ENCODE data around the gene B9D2.

DNA sequence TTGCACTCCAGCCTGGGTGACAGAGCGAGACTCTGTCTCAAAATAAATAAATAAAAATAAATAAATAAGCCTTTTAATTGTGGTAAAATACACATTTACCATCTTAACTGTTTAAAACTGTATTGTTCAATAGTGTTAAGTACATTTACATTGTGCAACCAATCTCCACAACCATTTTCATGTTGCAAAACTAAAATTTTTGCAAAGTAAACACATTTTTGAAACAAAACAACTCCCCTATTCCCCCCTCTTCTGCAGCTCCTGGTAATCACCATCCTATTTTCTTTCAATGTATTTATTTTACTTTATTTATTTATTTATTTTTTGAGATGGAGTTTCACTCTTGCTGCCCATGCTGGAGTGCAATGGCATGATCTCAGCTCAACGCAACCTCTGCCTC is 5.8 kb upstream of the B9D2 start:
- TF ChIP-seq, protein P1, sequence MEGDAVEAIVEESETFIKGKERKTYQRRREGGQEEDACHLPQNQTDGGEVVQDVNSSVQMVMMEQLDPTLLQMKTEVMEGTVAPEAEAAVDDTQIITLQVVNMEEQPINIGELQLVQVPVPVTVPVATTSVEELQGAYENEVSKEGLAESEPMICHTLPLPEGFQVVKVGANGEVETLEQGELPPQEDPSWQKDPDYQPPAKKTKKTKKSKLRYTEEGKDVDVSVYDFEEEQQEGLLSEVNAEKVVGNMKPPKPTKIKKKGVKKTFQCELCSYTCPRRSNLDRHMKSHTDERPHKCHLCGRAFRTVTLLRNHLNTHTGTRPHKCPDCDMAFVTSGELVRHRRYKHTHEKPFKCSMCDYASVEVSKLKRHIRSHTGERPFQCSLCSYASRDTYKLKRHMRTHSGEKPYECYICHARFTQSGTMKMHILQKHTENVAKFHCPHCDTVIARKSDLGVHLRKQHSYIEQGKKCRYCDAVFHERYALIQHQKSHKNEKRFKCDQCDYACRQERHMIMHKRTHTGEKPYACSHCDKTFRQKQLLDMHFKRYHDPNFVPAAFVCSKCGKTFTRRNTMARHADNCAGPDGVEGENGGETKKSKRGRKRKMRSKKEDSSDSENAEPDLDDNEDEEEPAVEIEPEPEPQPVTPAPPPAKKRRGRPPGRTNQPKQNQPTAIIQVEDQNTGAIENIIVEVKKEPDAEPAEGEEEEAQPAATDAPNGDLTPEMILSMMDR (IDR thresholded peaks at IDR 0.05; ENCODE audit: borderline replicate concordance, extremely low read depth, low read length, poor library complexity, severe bottlenecking): no peak
- TF ChIP-seq EZH2 (IDR thresholded peaks at IDR 0.05; ENCODE audit: borderline replicate concordance, low read depth, low read length, severe bottlenecking): no peak
